Transverse colon (tissue), 4 donors: Measurements from ENCODE around the gene PRR5. TPM values are rescaled to one million over a fixed set of nuclear protein-coding genes. Genes with fewer than 3 reads are reported as not detected.

Source experiments
- DNase-seq: peaks from one replicate; pipeline ENCODE4 v3.0.0-alpha.2; 2019
- H3K27ac ChIP-seq, 4 donors: fragments of 200-600 bp; sonication (generic); 2 replicates each; pipeline ENCODE4 v1.5.1; 2016 to 2018; ENCODE audit warnings: inconsistent platforms in 4 of 4
- H3K27me3 ChIP-seq: fragments of 200-600 bp; sonication (generic); 2 replicates; pipeline ENCODE4 v1.5.1; 2017; ENCODE audit warnings: inconsistent platforms
- H3K36me3 ChIP-seq, 4 donors: fragments of 200-600 bp; sonication (generic); 2 replicates each; pipeline ENCODE4 v1.5.1; 2017 to 2019; ENCODE audit warnings: inconsistent platforms in 4 of 4
- H3K4me1 ChIP-seq, 4 donors: fragments of 200-600 bp; sonication (generic); 2 replicates each; pipeline ENCODE4 v1.5.1; 2017 to 2020; ENCODE audit warnings: inconsistent platforms in 4 of 4
- H3K4me3 ChIP-seq, 4 donors: fragments of 200-600 bp; sonication (generic); 1 replicate in 1 of 4; 2 replicates in 3 of 4; pipeline versions ENCODE4 v1.5.1 to v1.6.1; 2017 to 2019; ENCODE audit warnings: inconsistent platforms in 4 of 4
- H3K9me3 ChIP-seq, 2 donors: fragments of 200-600 bp; sonication (generic); 2 replicates each; pipeline ENCODE4 v1.5.1; 2017 to 2019; ENCODE audit warnings: inconsistent platforms in 2 of 2
- CTCF ChIP-seq, 5 experiments: fragments of 200-600 bp in 3 of 5; fragments of 450-650 bp in 2 of 5; sonication (generic) in 3 of 5; IDR thresholded peaks; 1 replicate in 2 of 5; 2 replicates in 3 of 5; pipeline ENCODE4 v1.5.1; 2016 to 2017; ENCODE audit warnings: antibody characterized with exemption in 5 of 5, inconsistent platforms in 3 of 5, mild to moderate bottlenecking in 2 of 5, moderate library complexity in 1 of 5
- EP300 ChIP-seq: sonication (generic); formaldehyde crosslinking; IDR thresholded peaks from one replicate; pipeline ENCODE4 v1.6.1; 2017; ENCODE audit warnings: antibody characterized with exemption, low read depth
- POLR2A ChIP-seq: fragments of 450-650 bp; IDR thresholded peaks from one replicate; pipeline ENCODE4 v1.6.1; 2016; ENCODE audit warnings: antibody characterized with exemption, mild to moderate bottlenecking, moderate library complexity
- POLR2AphosphoS5 ChIP-seq, 3 donors: sonication (generic); formaldehyde crosslinking; IDR thresholded peaks; one replicate each; pipeline ENCODE4 v1.6.1; 2016; ENCODE audit warnings: antibody characterized with exemption in 3 of 3
- WGBS, 2 donors: methylation state at CpG; one replicate each; pipeline ENCODE4 v1.1.5; 2018; ENCODE audit warnings: low coverage in 1 of 2; 5-methylcytosine and 5-hydroxymethylcytosine counted together
- in situ Hi-C, 4 donors: fragments of 200-750 bp; cut with MboI; loops; one replicate each; pipeline versions ENCODE4 v1.15.0 to v1.15.1; 2017; ENCODE audit warnings: low sequenced_read_pairs in 3 of 4, low pct_ligation_motif_present in 1 of 4, low pct_unique_long_range_greater_than_20kb in 1 of 4
- intact Hi-C: fragments of 100-400 bp; cut with DNase I; formaldehyde crosslinking; loops from one replicate; pipeline ENCODE4 v1.15.1; 2023; ENCODE audit warnings: low total_unique reads
- total RNA-seq, 4 donors: library from RNA; depleted of rRNA; stranded (reverse); fragments of >200 nt; gene quantifications; one replicate each; pipeline ENCODE4 v1.1.0, GENCODE V29; 2016

PRR5 gene
- total RNA-seq, 4 donors from 2014 or later, result 17.7 to 68.3 (median 22.2) TPM

- in situ Hi-C loops (no loop called here), intact Hi-C loops (no loop called here)
- Histone ChIP-seq H3K27me3 (peaks cover 10% of the 10 kb centered on the region), H3K4me3 (no peak overlapping the region), H3K36me3 (no peaks in the 10 kb centered on the region), H3K9me3 (no peaks in the 10 kb centered on the region), H3K4me1 (peaks cover 0 to 45% (median 28%) of the 10 kb centered on the region in 4 donors), H3K27ac (peak overlapping the region in 1 of 4 donors; percentile 29)
- WGBS, 2 donors, result 82% methylated on average over 18 of the region's 18 CpGs; no CpG with 5 or more reads in 1 of the 2 donors
- no peak for DNase-seq
- TF ChIP-seq POLR2A (no peak), POLR2AphosphoS5 (IDR thresholded peaks at IDR 0.05) (no peak)
These were observed 57.7 kb downstream of the PRR5 start for GRCh38 chr22:44759430-44760310.

DNA sequence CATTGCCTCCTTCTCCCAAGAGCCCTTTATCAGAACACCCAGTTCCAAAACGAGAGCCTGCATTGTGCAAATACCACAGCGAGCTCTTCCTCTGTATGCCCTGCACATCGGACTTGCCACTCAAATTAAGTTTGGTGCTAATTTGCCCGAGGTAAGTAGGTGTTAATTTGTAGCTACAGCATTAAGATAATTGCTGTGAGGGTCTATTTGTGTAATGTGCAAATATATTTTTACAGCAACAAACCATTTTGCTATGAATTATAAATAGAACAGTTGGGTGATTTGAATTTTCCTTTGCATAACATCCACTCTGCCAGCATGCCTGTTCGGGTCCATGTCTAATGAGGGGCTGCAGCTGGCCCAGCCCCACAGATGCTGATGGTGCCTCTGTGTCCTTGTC is 58.5 kb downstream of the PRR5 start:
- in situ Hi-C loops (no loop called here), intact Hi-C loops (no loop called here)
- TF ChIP-seq POLR2AphosphoS5 (IDR thresholded peaks at IDR 0.05) (no peak), CTCF (IDR thresholded peaks at IDR 0.05) (no peak), EP300 (no peak), POLR2A (no peak)
- Histone ChIP-seq H3K27me3 (peaks cover 2% of the 10 kb centered on the region), H3K4me1 (peaks cover 0 to 37% (median 24%) of the 10 kb centered on the region in 4 donors), H3K36me3 (no peaks in the 10 kb centered on the region), H3K27ac (no peak overlapping the region), H3K9me3 (no peaks in the 10 kb centered on the region), H3K4me3 (no peak overlapping the region)
- 40 to 66% methylated on average over 1 to 5 of the region's 5 CpGs for whole genome bisulfite sequencing, 2 donors
- DNase-seq, result no peak

DNA sequence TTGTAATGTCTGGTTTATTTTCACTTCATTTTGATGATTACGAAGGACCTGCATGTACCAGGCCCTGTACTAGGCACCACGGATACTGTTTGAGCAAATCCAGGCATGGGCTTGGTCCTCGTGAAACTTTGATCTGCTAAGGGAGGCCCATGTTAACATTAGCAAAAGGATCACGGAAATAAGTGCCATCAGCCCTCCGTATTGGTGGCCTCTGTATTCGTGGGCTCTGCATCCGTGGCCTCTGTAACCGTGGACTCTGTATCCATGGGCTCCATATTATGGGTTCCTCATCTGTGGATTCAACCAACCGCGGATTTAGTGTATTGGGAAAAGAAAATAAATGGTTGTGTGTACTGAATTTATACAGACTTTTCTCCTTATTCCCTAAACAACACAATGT is 59.0 kb downstream of the PRR5 start:
- H3K27ac ChIP-seq, result no peak overlapping the region
- no peaks in the 10 kb centered on the region for H3K9me3 ChIP-seq
- no peaks in the 10 kb centered on the region for H3K27me3 ChIP-seq
- 91 to 92% methylated on average over 10 of the region's 10 CpGs for WGBS, 2 donors
- TF ChIP-seq POLR2AphosphoS5 (IDR thresholded peaks at IDR 0.05) (no peak), CTCF (IDR thresholded peaks at IDR 0.05) (no peak), EP300 (no peak), POLR2A (no peak)
- in situ Hi-C loops (no loop called here), intact Hi-C loops (no loop called here)
- DNase-seq, result no peak
- H3K4me1 ChIP-seq, result peaks cover 0 to 33% (median 22%) of the 10 kb centered on the region in 4 donors
- no peak overlapping the region for H3K4me3 ChIP-seq
- H3K36me3 ChIP-seq, result no peaks in the 10 kb centered on the region

- Histone ChIP-seq H3K36me3 (no peaks in the 10 kb centered on the region), H3K9me3 (no peaks in the 10 kb centered on the region), H3K27ac (no peak overlapping the region), H3K4me3 (no peak overlapping the region), H3K4me1 (peaks cover 0 to 11% (median 5%) of the 10 kb centered on the region in 4 donors), H3K27me3 (no peaks in the 10 kb centered on the region)
- 91 to 93% methylated on average over 11 to 17 of the region's 17 CpGs for WGBS, 2 donors
- in situ Hi-C loops, result no loop called here
- intact Hi-C loops, result no loop called here
- TF ChIP-seq POLR2A (no peak), POLR2AphosphoS5 (IDR thresholded peaks at IDR 0.05) (no peak), EP300 (no peak)
- no peak for DNase-seq
These were observed 62.4 kb downstream of the PRR5 start for GRCh38 chr22:44764373-44764772.

DNA sequence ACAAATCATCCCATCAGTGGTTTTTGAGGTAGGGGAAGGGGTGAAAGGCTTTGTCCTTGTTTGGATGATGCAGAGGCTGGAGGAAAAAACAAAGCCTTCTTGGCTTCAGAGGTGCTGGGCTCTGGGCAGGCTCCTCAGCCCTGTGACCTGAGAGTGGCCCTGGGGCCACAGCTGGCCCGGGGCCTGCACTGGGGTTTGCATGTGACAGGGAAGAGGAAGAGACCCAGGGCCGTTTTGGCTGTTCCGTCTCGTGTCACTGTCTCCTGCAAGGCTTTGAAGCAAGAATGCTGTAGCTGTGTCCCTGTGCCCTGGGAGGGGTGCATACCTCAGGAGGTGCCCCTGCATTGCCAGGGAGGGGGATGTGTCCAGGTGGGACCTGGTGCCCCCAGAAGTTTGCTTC is 63.0 kb downstream of the PRR5 start:
- no peak for DNase-seq
- H3K9me3 ChIP-seq, result no peaks in the 10 kb centered on the region
- H3K27ac ChIP-seq, result no peak overlapping the region
- WGBS, 2 donors, result 46% methylated on average over 4 of the region's 4 CpGs; no CpG with 5 or more reads in 1 of the 2 donors
- no peaks in the 10 kb centered on the region for H3K36me3 ChIP-seq
- TF ChIP-seq EP300 (no peak), POLR2AphosphoS5 (IDR thresholded peaks at IDR 0.05) (no peak)
- no peaks in the 10 kb centered on the region for H3K27me3 ChIP-seq
- in situ Hi-C loops, result no loop called here
- intact Hi-C loops, result no loop called here
- H3K4me3 ChIP-seq, result no peak overlapping the region
- peaks cover 0 to 7% (median 0%) of the 10 kb centered on the region in 4 donors for H3K4me1 ChIP-seq
